A549 (cell line): ENCODE data around the gene KCTD21. TPM values are rescaled to one million over a fixed set of nuclear protein-coding genes. Genes with fewer than 3 reads are reported as not detected.

ENCODE experiments used
- ATAC-seq, 2 experiments: fragments of 200-7000 bp in 1 of 2; fragments of >200 bp in 1 of 2; cut with Nextera tagmentation in 1 of 2; cut with Tn5 transposase in 1 of 2; 3 replicates each; pipeline versions ENCODE4 v1.8.0 to v1.9.1; 2018 to 2020; ENCODE audit warnings: mild to moderate bottlenecking in 1 of 2, moderate library complexity in 1 of 2
- CTCF ChIA-PET: fragments of 300-600 bp; sonication (Branson Sonifier 250); formaldehyde crosslinking; extraction: SDS; loops from one replicate; lab custom pipeline; 2021; ENCODE audit warnings: antibody characterized with exemption, inconsistent platforms; lab: Yijun Ruan, JAX
- POLR2A ChIA-PET: fragments of 350-600 bp; formaldehyde crosslinking; extraction: SDS; loops from one replicate; lab custom pipeline; 2021; ENCODE audit warnings: antibody characterized with exemption, inconsistent platforms; lab: Yijun Ruan, JAX
- DNase-seq, 2 experiments: peaks; one replicate each; pipeline versions ENCODE4 v3.0.0 to v3.0.0-alpha.2; 2011 to 2016; ENCODE audit warnings: low read depth in 1 of 2, low spot score in 1 of 2
- FAIRE-seq: peaks from 2 replicates; lab custom pipeline; 2011; peaks lifted over from hg19 to GRCh38; lab: Jason Lieb, UNC
- H3K27ac ChIP-seq, 2 experiments: fragments of >200 bp; sonication (Bioruptor Twin); formaldehyde crosslinking; 3 replicates each; pipeline ENCODE4 v1.5.1; 2016 to 2017
- H3K4me1 ChIP-seq: fragments of >200 bp; sonication (Bioruptor Twin); formaldehyde crosslinking; 3 replicates; pipeline ENCODE4 v1.6.1; 2016
- H3K4me2 ChIP-seq: fragments of >200 bp; sonication (Bioruptor Twin); formaldehyde crosslinking; 3 replicates; pipeline ENCODE4 v1.6.1; 2016
- H3K4me3 ChIP-seq: fragments of >200 bp; sonication (Bioruptor Twin); formaldehyde crosslinking; 3 replicates; pipeline ENCODE4 v1.5.1; 2016
- H3K9me3 ChIP-seq: fragments of >200 bp; sonication (Bioruptor Twin); formaldehyde crosslinking; 3 replicates; pipeline ENCODE4 v1.6.1; 2016
- CBX8 ChIP-seq: fragments of 200-600 bp; sonication (generic); IDR thresholded peaks from 2 replicates; pipeline ENCODE4 v1.6.1; 2016
- E2F6 ChIP-seq: IDR thresholded peaks from 2 replicates; pipeline ENCODE4 v1.6.1; 2012; ENCODE audit warnings: low read depth, borderline replicate concordance
- EHMT2 ChIP-seq: fragments of 200-600 bp; sonication (generic); IDR thresholded peaks from 2 replicates; pipeline ENCODE4 v1.6.1; 2016; ENCODE audit warnings: antibody characterized with exemption, low read depth, mild to moderate bottlenecking, moderate library complexity
- ESRRA ChIP-seq: fragments of 150-350 bp; IDR thresholded peaks from 2 replicates; pipeline ENCODE4 v1.6.1; 2014; ENCODE audit warnings: mild to moderate bottlenecking, low read length, borderline replicate concordance
- FOSB ChIP-seq: fragments of 250-450 bp; sonication (Bioruptor Pico); IDR thresholded peaks from 2 replicates; pipeline ENCODE4 v1.5.0; 2020; ENCODE audit warnings: mild to moderate bottlenecking, moderate library complexity
- HDAC2 ChIP-seq: fragments of 200-600 bp; sonication (generic); IDR thresholded peaks from 2 replicates; pipeline ENCODE4 v1.6.1; 2016
- HES2 ChIP-seq: fragments of >200 bp; sonication (Bioruptor Twin); formaldehyde crosslinking; IDR thresholded peaks from 2 replicates; pipeline ENCODE4 v1.6.1; 2016
- HOXA7 ChIP-seq: fragments of 250-450 bp; sonication (Bioruptor Pico); IDR thresholded peaks from 2 replicates; pipeline ENCODE4 v1.5.0; 2020; ENCODE audit warnings: mild to moderate bottlenecking, moderate library complexity
- KDM1A ChIP-seq: fragments of 200-600 bp; sonication (generic); IDR thresholded peaks from 2 replicates; pipeline ENCODE4 v1.6.1; 2016; ENCODE audit warnings: low read depth, mild to moderate bottlenecking
- KDM5A ChIP-seq: fragments of 200-600 bp; sonication (generic); IDR thresholded peaks from 2 replicates; pipeline ENCODE4 v1.6.1; 2016; ENCODE audit warnings: antibody characterized with exemption, mild to moderate bottlenecking
- MAX ChIP-seq: IDR thresholded peaks from 2 replicates; pipeline ENCODE4 v1.6.1; 2012
- MYC ChIP-seq: IDR thresholded peaks from 2 replicates; pipeline ENCODE4 v1.6.1; 2012; ENCODE audit warnings: mild to moderate bottlenecking, inconsistent platforms, low read length, improper control_type of control experiment, borderline replicate concordance
- POLR2A ChIP-seq: IDR thresholded peaks from 2 replicates; pipeline ENCODE4 v1.6.1; 2012; ENCODE audit warnings: mild to moderate bottlenecking, low read length
- RAD21 ChIP-seq, 2 experiments: fragments of >200 bp in 1 of 2; sonication (Bioruptor Twin) in 1 of 2; formaldehyde crosslinking in 1 of 2; IDR thresholded peaks in 1 of 2; conservative IDR thresholded peaks in 1 of 2; 2 replicates in 1 of 2; 3 replicates in 1 of 2; pipeline ENCODE4 v1.6.1; 2012 to 2018; ENCODE audit warnings: inconsistent platforms in 1 of 2
- REST ChIP-seq: fragments of 200-600 bp; sonication (generic); IDR thresholded peaks from 2 replicates; pipeline ENCODE4 v1.6.1; 2016; ENCODE audit warnings: antibody characterized with exemption, mild to moderate bottlenecking, moderate library complexity
- RNF2 ChIP-seq: fragments of 200-600 bp; sonication (generic); IDR thresholded peaks from 2 replicates; pipeline ENCODE4 v1.6.1; 2016; ENCODE audit warnings: low read depth, mild to moderate bottlenecking, antibody characterized with exemption, moderate library complexity, borderline replicate concordance
- SMC3 ChIP-seq: fragments of >200 bp; sonication (Bioruptor Twin); formaldehyde crosslinking; IDR thresholded peaks from 3 replicates; pipeline ENCODE4 v1.6.1; 2018; ENCODE audit warnings: inconsistent platforms
- TP53 ChIP-seq: fragments of 250-450 bp; sonication (Bioruptor Pico); IDR thresholded peaks from 2 replicates; pipeline ENCODE4 v1.5.0; 2021; ENCODE audit warnings: mild to moderate bottlenecking, moderate library complexity
- USF2 ChIP-seq: fragments of 450-650 bp; IDR thresholded peaks from 2 replicates; pipeline ENCODE4 v1.6.1; 2014; ENCODE audit warnings: antibody characterized with exemption
- ZC3H11A ChIP-seq: fragments of 450-650 bp; IDR thresholded peaks from 2 replicates; pipeline ENCODE4 v1.6.1; 2014; ENCODE audit warnings: antibody characterized with exemption, mild to moderate bottlenecking
- ZSCAN20 ChIP-seq: fragments of 250-450 bp; sonication (Bioruptor Pico); IDR thresholded peaks from 2 replicates; pipeline ENCODE4 v1.8.0; 2022; ENCODE audit warnings: mild to moderate bottlenecking, moderate library complexity
- WGBS: methylation state at CpG from one replicate; pipeline ENCODE4 v1.1.6; 2017; ENCODE audit errors: missing lambda C conversion rate; 5-methylcytosine and 5-hydroxymethylcytosine counted together
- polyA plus RNA-seq, 4 experiments: library from polyadenylated mRNA; depleted of rRNA in 3 of 4; stranded (reverse); fragments of >200 nt; fragmentation: RNase III in 1 of 4; extraction: RNeasy Plus Mini Kit Qiagen cat#74134 plus additional on column Dnase treatment in 1 of 4; gene quantifications; 2 replicates in 3 of 4; 3 replicates in 1 of 4; pipeline ENCODE4 v1.2.3, GENCODE V29; 2011 to 2017
- TF ChIP-seq, protein P1 (sequence below): fragments of 250-450 bp; sonication (Bioruptor Pico); IDR thresholded peaks from 2 replicates; pipeline ENCODE4 v1.5.0; 2021; ENCODE audit warnings: mild to moderate bottlenecking, moderate library complexity, borderline replicate concordance

The KCTD21 gene
- polyA plus RNA-seq, 2 of the 4 experiments (the other 2 are of a cell fraction): 5.9 to 7.2 TPM

DNA sequence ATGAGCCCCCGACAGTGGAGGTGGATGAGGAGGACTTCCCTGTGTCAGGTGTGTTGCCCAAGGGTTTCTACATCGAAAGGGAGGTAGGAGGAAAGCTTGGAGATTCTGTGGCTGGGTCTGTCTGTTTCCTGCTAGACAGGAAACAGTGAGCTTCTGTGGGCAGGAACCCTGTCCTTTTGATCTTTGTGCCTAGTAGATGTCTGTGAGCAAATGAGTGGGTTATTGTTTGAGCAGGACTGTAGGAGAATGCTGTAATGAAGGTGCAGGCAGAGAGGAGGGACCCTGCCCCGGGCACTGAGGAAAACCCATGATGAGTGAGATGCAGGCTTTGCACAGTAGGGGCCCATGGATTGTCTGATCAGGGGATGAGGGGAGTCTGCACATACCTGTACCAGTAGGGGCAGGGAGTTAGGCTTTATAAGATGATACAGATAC lies 14.3 kb upstream of the KCTD21 start:
- FAIRE-seq: no peak
- ChIA-PET POLR2A (no interaction called here), CTCF (no interaction called here)
- no peak overlapping the region for H3K4me3 ChIP-seq
- DNase-seq: no peak
- no peaks in the 10 kb centered on the region for H3K9me3 ChIP-seq
- no peak overlapping the region for H3K4me2 ChIP-seq
- no peak overlapping the region for H3K27ac ChIP-seq
- no peaks in the 10 kb centered on the region for H3K4me1 ChIP-seq
- TF ChIP-seq KDM1A: no peak
- no peak for TF ChIP-seq SMC3
- no peak for TF ChIP-seq RAD21 (conservative IDR thresholded peaks at IDR 0.05 in 1 of 2, IDR thresholded peaks at IDR 0.05 in 1 of 2)
- no peak for TF ChIP-seq HOXA7 (CRISPR knock-in tag)
- TF ChIP-seq EHMT2: no peak
- no peak for TF ChIP-seq HES2
- no peak for TF ChIP-seq ZSCAN20 (CRISPR knock-in tag)
- WGBS: 89% methylated on average over 3 of the region's 3 CpGs
- ATAC-seq: no peak; a peak in 1 of 6 replicates

- FAIRE-seq: no peak
- H3K27ac ChIP-seq: no peak overlapping the region
- ATAC-seq: no peak
- H3K4me3 ChIP-seq: no peak overlapping the region
- ChIA-PET CTCF (interaction anchor here (1.5 to 1.9 kb wide), 2 partner anchors 11 to 13 kb away, joined by 6 read pairs; partner anchors contain the start of genes KCTD21 and USP35), POLR2A (interaction anchor here (0.6 to 0.7 kb wide), 2 partner anchors 11 to 216 kb away, joined by 3 to 8 read pairs; no protein-coding TSS in a partner anchor)
- WGBS: 92% methylated on average over 9 of the region's 9 CpGs
- H3K4me2 ChIP-seq: no peak overlapping the region
- TF ChIP-seq RNF2: no peak
- H3K4me1 ChIP-seq: no peaks in the 10 kb centered on the region
- H3K9me3 ChIP-seq: no peaks in the 10 kb centered on the region
- DNase-seq: no peak
Observed at GRCh38 chr11:78201096-78201818, 12.8 kb upstream of the KCTD21 start.

- CTCF ChIA-PET: interaction anchor here (0.6 to 1.9 kb wide), 6 partner anchors 11 to 364 kb away, joined by 3 to 6 read pairs (median 4); partner anchors contain the start of genes KCTD21 and USP35
- DNase-seq: no peak
- no peak for FAIRE-seq
- POLR2A ChIA-PET: interaction anchor here (0.6 kb wide), 1 partner anchor 216 kb away, joined by 8 read pairs; no protein-coding TSS in a partner anchor
- TF ChIP-seq HDAC2: no peak
- no peak for TF ChIP-seq RNF2
- no peak for TF ChIP-seq CBX8
- TF ChIP-seq KDM5A: no peak
- no peak for TF ChIP-seq USF2
- H3K4me1 ChIP-seq: no peaks in the 10 kb centered on the region
- H3K4me3 ChIP-seq: no peak overlapping the region
- H3K27ac ChIP-seq: no peak overlapping the region
- no peaks in the 10 kb centered on the region for H3K9me3 ChIP-seq
- whole genome bisulfite sequencing: 98% methylated on average over 13 of the region's 13 CpGs
- no peak for ATAC-seq
- no peak overlapping the region for H3K4me2 ChIP-seq
Observed at GRCh38 chr11:78200553-78200952, 12.1 kb upstream of the KCTD21 start.

GRCh38 chr11:78200061-78200460 lies 11.6 kb upstream of the KCTD21 start:
- Histone ChIP-seq H3K4me3 (no peak overlapping the region), H3K9me3 (no peaks in the 10 kb centered on the region), H3K4me1 (no peaks in the 10 kb centered on the region), H3K4me2 (no peak overlapping the region), H3K27ac (no peak overlapping the region)
- ChIA-PET CTCF (interaction anchor here (0.6 to 1.5 kb wide), 6 partner anchors 10 to 364 kb away, joined by 3 to 6 read pairs (median 3); no protein-coding TSS in a partner anchor), POLR2A (no interaction called here)
- DNase-seq (no peak), ATAC-seq (no peak), FAIRE-seq (no peak)
- whole genome bisulfite sequencing: 92% methylated on average over 4 of the region's 4 CpGs
- TF ChIP-seq REST: no peak
- TF ChIP-seq HOXA7 (CRISPR knock-in tag): no peak
- TF ChIP-seq SMC3: no peak
- TF ChIP-seq, protein P1, sequence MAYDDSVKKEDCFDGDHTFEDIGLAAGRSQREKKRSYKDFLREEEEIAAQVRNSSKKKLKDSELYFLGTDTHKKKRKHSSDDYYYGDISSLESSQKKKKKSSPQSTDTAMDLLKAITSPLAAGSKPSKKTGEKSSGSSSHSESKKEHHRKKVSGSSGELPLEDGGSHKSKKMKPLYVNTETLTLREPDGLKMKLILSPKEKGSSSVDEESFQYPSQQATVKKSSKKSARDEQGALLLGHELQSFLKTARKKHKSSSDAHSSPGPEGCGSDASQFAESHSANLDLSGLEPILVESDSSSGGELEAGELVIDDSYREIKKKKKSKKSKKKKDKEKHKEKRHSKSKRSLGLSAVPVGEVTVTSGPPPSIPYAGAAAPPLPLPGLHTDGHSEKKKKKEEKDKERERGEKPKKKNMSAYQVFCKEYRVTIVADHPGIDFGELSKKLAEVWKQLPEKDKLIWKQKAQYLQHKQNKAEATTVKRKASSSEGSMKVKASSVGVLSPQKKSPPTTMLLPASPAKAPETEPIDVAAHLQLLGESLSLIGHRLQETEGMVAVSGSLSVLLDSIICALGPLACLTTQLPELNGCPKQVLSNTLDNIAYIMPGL: no peak
- no peak for TF ChIP-seq ESRRA
- TF ChIP-seq MYC: no peak
- TF ChIP-seq ZSCAN20 (CRISPR knock-in tag): no peak
- no peak for TF ChIP-seq MAX
- TF ChIP-seq TP53 (CRISPR knock-in tag): no peak
- TF ChIP-seq E2F6: no peak
- TF ChIP-seq ZC3H11A: no peak
- no peak for TF ChIP-seq FOSB
- TF ChIP-seq POLR2A: no peak
